ENCODE measurements around the gene PHKA1. TPM values are rescaled to one million over a fixed set of nuclear protein-coding genes. Genes with fewer than 3 reads are reported as not detected.

The PHKA1 gene
- polyA plus RNA-seq, 2 of the 4 experiments (the other 2 are of a cell fraction): 18.3 to 35.4 TPM

DNA sequence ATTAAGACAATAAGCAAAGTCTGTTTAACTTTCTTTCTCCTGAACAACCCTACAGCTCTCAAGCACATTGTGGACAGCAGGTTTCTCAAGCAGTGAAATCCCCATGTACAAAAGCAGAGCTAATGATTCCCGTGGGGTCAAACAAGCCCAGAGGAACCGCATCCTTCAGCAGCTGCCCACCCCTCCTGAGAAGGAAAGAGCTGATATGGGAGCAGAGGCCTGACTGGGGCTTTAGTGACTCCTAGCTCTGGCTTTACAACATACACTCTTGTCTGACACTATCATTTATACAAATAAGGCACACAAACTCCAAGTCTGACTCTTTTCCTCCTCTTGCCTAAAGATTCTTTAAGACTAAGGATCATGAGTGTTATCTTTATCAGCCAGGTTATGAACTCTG is 174.3 kb downstream of the PHKA1 start:
- no peak for FAIRE-seq
- CTCF ChIA-PET: interaction anchor here (0.7 to 3.2 kb wide), 6 partner anchors 11 to 296 kb away, joined by 3 to 10 read pairs (median 6); partner anchors contain the start of gene RPS4X

DNA sequence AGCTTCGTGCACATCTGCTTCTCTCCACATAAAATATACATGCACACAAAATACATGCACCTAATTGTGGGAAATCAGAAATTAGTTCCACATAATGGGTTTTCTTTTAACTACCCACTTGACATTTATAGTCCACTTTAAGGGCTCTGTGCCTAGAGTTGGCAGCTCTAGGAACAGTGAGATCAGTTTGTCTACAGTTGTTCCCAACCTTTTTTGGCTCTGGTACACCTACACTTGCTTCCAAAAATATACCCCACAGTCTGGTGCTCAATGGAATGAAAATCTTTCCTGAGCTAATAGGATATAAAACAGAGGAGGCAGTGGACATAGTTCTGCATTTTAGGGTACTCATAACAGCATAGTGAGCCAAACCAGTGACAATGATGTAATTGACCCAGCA is 177.6 kb downstream of the PHKA1 start:
- H3K27ac ChIP-seq: no peak overlapping the region
- POLR2A ChIA-PET: interaction anchor here (0.5 kb wide), 1 partner anchor 23 kb away, joined by 3 read pairs; no protein-coding TSS in a partner anchor
- DNase-seq (ENCODE audit: low read depth in 1 of 2, low spot score in 1 of 2) (no peak), ATAC-seq (no peak), FAIRE-seq (no peak)
- CTCF ChIA-PET: no interaction called here
- no peak overlapping the region for H3K4me2 ChIP-seq
- no peaks in the 10 kb centered on the region for H3K4me1 ChIP-seq
- TF ChIP-seq ZFP36 (IDR thresholded peaks at IDR 0.05; ENCODE audit: borderline replicate concordance, partially characterized antibody): no peak
- TF ChIP-seq KDM5A (IDR thresholded peaks at IDR 0.05): no peak
- TF ChIP-seq, protein P1, sequence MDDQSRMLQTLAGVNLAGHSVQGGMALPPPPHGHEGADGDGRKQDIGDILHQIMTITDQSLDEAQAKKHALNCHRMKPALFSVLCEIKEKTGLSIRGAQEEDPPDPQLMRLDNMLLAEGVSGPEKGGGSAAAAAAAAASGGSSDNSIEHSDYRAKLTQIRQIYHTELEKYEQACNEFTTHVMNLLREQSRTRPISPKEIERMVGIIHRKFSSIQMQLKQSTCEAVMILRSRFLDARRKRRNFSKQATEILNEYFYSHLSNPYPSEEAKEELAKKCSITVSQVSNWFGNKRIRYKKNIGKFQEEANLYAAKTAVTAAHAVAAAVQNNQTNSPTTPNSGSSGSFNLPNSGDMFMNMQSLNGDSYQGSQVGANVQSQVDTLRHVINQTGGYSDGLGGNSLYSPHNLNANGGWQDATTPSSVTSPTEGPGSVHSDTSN (IDR thresholded peaks at IDR 0.05): no peak
- no peak for TF ChIP-seq JUN (IDR thresholded peaks at IDR 0.05)
- no peak for TF ChIP-seq KDM1A (IDR thresholded peaks at IDR 0.05; ENCODE audit: low read depth)
- no peak for TF ChIP-seq SREBF2 (IDR thresholded peaks at IDR 0.05)
- no peak for TF ChIP-seq RNF2 (IDR thresholded peaks at IDR 0.05; ENCODE audit: borderline replicate concordance, low read depth)
- TF ChIP-seq RAD21 (conservative IDR thresholded peaks at IDR 0.05 in 1 of 2, IDR thresholded peaks at IDR 0.05 in 1 of 2): no peak
- TF ChIP-seq POLR2A (IDR thresholded peaks at IDR 0.05; ENCODE audit: low read length): no peak
- TF ChIP-seq, protein P2, sequence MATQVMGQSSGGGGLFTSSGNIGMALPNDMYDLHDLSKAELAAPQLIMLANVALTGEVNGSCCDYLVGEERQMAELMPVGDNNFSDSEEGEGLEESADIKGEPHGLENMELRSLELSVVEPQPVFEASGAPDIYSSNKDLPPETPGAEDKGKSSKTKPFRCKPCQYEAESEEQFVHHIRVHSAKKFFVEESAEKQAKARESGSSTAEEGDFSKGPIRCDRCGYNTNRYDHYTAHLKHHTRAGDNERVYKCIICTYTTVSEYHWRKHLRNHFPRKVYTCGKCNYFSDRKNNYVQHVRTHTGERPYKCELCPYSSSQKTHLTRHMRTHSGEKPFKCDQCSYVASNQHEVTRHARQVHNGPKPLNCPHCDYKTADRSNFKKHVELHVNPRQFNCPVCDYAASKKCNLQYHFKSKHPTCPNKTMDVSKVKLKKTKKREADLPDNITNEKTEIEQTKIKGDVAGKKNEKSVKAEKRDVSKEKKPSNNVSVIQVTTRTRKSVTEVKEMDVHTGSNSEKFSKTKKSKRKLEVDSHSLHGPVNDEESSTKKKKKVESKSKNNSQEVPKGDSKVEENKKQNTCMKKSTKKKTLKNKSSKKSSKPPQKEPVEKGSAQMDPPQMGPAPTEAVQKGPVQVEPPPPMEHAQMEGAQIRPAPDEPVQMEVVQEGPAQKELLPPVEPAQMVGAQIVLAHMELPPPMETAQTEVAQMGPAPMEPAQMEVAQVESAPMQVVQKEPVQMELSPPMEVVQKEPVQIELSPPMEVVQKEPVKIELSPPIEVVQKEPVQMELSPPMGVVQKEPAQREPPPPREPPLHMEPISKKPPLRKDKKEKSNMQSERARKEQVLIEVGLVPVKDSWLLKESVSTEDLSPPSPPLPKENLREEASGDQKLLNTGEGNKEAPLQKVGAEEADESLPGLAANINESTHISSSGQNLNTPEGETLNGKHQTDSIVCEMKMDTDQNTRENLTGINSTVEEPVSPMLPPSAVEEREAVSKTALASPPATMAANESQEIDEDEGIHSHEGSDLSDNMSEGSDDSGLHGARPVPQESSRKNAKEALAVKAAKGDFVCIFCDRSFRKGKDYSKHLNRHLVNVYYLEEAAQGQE (IDR thresholded peaks at IDR 0.05): no peak
- TF ChIP-seq HDAC2 (IDR thresholded peaks at IDR 0.05): no peak
- no peak for TF ChIP-seq EHF (CRISPR knock-in tag; IDR thresholded peaks at IDR 0.05)
- TF ChIP-seq RCOR1 (IDR thresholded peaks at IDR 0.05; ENCODE audit: low read depth, low read length): no peak
- H3K4me3 ChIP-seq: no peak overlapping the region
- 95% methylated on average over 1 of the region's 1 CpG for whole genome bisulfite sequencing (ENCODE audit: missing lambda C conversion rate)
- H3K9me3 ChIP-seq: no peaks in the 10 kb centered on the region

More for the DNA sequence above, 174.3 kb downstream of the PHKA1 start:
- DNase-seq (ENCODE audit: low read depth in 1 of 2, low spot score in 1 of 2) (no peak), ATAC-seq (no peak)
- Histone ChIP-seq H3K9me3 (no peaks in the 10 kb centered on the region), H3K4me3 (no peak overlapping the region), H3K27ac (no peak overlapping the region), H3K4me1 (no peaks in the 10 kb centered on the region), H3K4me2 (no peak overlapping the region)
- TF ChIP-seq SREBF2 (IDR thresholded peaks at IDR 0.05) (no peak), ZSCAN20 (CRISPR knock-in tag; IDR thresholded peaks at IDR 0.05) (no peak), NR3C1 (IDR thresholded peaks at IDR 0.05) (no peak), EHMT2 (IDR thresholded peaks at IDR 0.05; ENCODE audit: low read depth) (no peak)
- TF ChIP-seq, protein P3, sequence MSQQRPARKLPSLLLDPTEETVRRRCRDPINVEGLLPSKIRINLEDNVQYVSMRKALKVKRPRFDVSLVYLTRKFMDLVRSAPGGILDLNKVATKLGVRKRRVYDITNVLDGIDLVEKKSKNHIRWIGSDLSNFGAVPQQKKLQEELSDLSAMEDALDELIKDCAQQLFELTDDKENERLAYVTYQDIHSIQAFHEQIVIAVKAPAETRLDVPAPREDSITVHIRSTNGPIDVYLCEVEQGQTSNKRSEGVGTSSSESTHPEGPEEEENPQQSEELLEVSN (IDR thresholded peaks at IDR 0.05; ENCODE audit: borderline replicate concordance, low read depth): no peak
- WGBS (ENCODE audit: missing lambda C conversion rate): 94% methylated on average over 2 of the region's 2 CpGs
- POLR2A ChIA-PET: no interaction called here

DNA sequence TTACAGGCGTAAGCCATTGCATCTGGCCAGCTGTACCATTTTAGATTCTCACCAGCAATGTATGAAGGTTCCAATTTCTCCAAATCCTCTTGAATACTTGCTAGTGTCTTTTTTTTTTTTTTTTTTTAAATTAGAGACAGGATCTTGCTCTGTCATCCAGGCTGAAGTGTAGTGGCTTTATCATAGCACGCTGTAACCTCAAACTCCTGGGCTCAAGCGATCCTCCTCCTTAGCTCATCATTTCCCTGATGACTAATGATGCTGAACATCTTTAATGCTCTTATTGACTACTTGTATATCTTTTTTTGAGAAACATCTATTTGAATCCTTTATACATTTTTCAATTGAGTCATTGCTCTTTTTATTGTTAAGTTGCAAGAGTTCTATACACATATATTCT is 181.7 kb downstream of the PHKA1 start:
- Histone ChIP-seq H3K4me3 (no peak overlapping the region), H3K4me1 (no peaks in the 10 kb centered on the region), H3K4me2 (no peak overlapping the region), H3K9me3 (no peaks in the 10 kb centered on the region), H3K27ac (no peak overlapping the region)
- ChIA-PET POLR2A (no interaction called here), CTCF (interaction anchor here (0.9 kb wide), 1 partner anchor 14 kb away, joined by 3 read pairs; no protein-coding TSS in a partner anchor)
- 96% methylated on average over 3 of the region's 3 CpGs for WGBS (ENCODE audit: missing lambda C conversion rate)
- FAIRE-seq (peak; percentile 85), ATAC-seq (no peak), DNase-seq (ENCODE audit: low read depth in 1 of 2, low spot score in 1 of 2) (no peak)
- no peak for TF ChIP-seq CEBPB (IDR thresholded peaks at IDR 0.05)
- no peak for TF ChIP-seq HOXA7 (CRISPR knock-in tag; IDR thresholded peaks at IDR 0.05)
- TF ChIP-seq EP300 (IDR thresholded peaks at IDR 0.05): no peak
- TF ChIP-seq, protein P4, sequence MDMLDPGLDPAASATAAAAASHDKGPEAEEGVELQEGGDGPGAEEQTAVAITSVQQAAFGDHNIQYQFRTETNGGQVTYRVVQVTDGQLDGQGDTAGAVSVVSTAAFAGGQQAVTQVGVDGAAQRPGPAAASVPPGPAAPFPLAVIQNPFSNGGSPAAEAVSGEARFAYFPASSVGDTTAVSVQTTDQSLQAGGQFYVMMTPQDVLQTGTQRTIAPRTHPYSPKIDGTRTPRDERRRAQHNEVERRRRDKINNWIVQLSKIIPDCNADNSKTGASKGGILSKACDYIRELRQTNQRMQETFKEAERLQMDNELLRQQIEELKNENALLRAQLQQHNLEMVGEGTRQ (IDR thresholded peaks at IDR 0.05): no peak
- TF ChIP-seq NPAS2 (CRISPR knock-in tag; IDR thresholded peaks at IDR 0.05; ENCODE audit: borderline replicate concordance): no peak
- TF ChIP-seq KDM5A (IDR thresholded peaks at IDR 0.05): no peak
- TF ChIP-seq, protein P5, sequence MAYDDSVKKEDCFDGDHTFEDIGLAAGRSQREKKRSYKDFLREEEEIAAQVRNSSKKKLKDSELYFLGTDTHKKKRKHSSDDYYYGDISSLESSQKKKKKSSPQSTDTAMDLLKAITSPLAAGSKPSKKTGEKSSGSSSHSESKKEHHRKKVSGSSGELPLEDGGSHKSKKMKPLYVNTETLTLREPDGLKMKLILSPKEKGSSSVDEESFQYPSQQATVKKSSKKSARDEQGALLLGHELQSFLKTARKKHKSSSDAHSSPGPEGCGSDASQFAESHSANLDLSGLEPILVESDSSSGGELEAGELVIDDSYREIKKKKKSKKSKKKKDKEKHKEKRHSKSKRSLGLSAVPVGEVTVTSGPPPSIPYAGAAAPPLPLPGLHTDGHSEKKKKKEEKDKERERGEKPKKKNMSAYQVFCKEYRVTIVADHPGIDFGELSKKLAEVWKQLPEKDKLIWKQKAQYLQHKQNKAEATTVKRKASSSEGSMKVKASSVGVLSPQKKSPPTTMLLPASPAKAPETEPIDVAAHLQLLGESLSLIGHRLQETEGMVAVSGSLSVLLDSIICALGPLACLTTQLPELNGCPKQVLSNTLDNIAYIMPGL (CRISPR knock-in tag; IDR thresholded peaks at IDR 0.05; ENCODE audit: borderline replicate concordance): no peak
- TF ChIP-seq PHF8 (IDR thresholded peaks at IDR 0.05; ENCODE audit: borderline replicate concordance, low read depth): no peak
